ENCODE results near the gene KAZN.
"Not testable (repeated sequence)": the region's sequence is repeated elsewhere in the genome, so short reads cannot be mapped to it uniquely, and the experiment has no call there.

KAZN gene

GRCh38 chr1:15031251-15031933 lies 432.9 kb downstream of the KAZN start:
- DNase-seq (ENCODE audit: low spot score): no peak

GRCh38 chr1:15033264-15033663 lies 434.8 kb downstream of the KAZN start:
- DNase-seq (ENCODE audit: low spot score): no peak

GRCh38 chr1:15034656-15035055 lies 436.2 kb downstream of the KAZN start:
- DNase-seq (ENCODE audit: low spot score): no peak

- DNase-seq (ENCODE audit: low spot score): no peak
These were observed 436.8 kb downstream of the KAZN start for GRCh38 chr1:15035236-15035635.

- DNase-seq (ENCODE audit: low spot score): no peak
These were observed 437.6 kb downstream of the KAZN start for GRCh38 chr1:15036101-15036500.

- DNase-seq (ENCODE audit: low spot score): peak; percentile 13
These were observed 439.9 kb downstream of the KAZN start for GRCh38 chr1:15038232-15039016.

- no peak for DNase-seq (ENCODE audit: low spot score)
These were observed 440.6 kb downstream of the KAZN start for GRCh38 chr1:15039017-15039648.

GRCh38 chr1:15039901-15040300 lies 441.4 kb downstream of the KAZN start:
- no peak for DNase-seq (ENCODE audit: low spot score)

- not testable (repeated sequence) for DNase-seq (ENCODE audit: low spot score)
These were observed 442.2 kb downstream of the KAZN start for GRCh38 chr1:15040685-15041084.

GRCh38 chr1:15042866-15043265 lies 444.4 kb downstream of the KAZN start:
- no peak for DNase-seq (ENCODE audit: low spot score)

- DNase-seq (ENCODE audit: low spot score): no peak
These were observed 445.4 kb downstream of the KAZN start for GRCh38 chr1:15043934-15044333.

GRCh38 chr1:15045123-15045522 lies 446.6 kb downstream of the KAZN start:
- DNase-seq (ENCODE audit: low spot score): no peak

GRCh38 chr1:15046487-15047165 lies 448.1 kb downstream of the KAZN start:
- DNase-seq (ENCODE audit: low spot score): peak; percentile 56

- no peak for DNase-seq (ENCODE audit: low spot score)
These were observed 448.8 kb downstream of the KAZN start for GRCh38 chr1:15047237-15047636.

GRCh38 chr1:15048437-15048980 lies 450.0 kb downstream of the KAZN start:
- DNase-seq (ENCODE audit: low spot score): no peak

GRCh38 chr1:15049067-15049466 lies 450.6 kb downstream of the KAZN start:
- no peak for DNase-seq (ENCODE audit: low spot score)

GRCh38 chr1:15051882-15052528 lies 453.5 kb downstream of the KAZN start:
- no peak for DNase-seq (ENCODE audit: low spot score)

GRCh38 chr1:15053153-15053552 lies 454.7 kb downstream of the KAZN start:
- no peak for DNase-seq (ENCODE audit: low spot score)

GRCh38 chr1:15055736-15056415 lies 457.4 kb downstream of the KAZN start:
- DNase-seq (ENCODE audit: low spot score): no peak

- DNase-seq (ENCODE audit: low spot score): no peak
These were observed 458.2 kb downstream of the KAZN start for GRCh38 chr1:15056515-15057285.
